ENCODE data around the gene FAM174C. TPM values are rescaled to one million over a fixed set of nuclear protein-coding genes. Genes with fewer than 3 reads are reported as not detected.

FAM174C gene
- total RNA-seq, 1 experiment from 2014 or later, result 59.4 TPM

DNA sequence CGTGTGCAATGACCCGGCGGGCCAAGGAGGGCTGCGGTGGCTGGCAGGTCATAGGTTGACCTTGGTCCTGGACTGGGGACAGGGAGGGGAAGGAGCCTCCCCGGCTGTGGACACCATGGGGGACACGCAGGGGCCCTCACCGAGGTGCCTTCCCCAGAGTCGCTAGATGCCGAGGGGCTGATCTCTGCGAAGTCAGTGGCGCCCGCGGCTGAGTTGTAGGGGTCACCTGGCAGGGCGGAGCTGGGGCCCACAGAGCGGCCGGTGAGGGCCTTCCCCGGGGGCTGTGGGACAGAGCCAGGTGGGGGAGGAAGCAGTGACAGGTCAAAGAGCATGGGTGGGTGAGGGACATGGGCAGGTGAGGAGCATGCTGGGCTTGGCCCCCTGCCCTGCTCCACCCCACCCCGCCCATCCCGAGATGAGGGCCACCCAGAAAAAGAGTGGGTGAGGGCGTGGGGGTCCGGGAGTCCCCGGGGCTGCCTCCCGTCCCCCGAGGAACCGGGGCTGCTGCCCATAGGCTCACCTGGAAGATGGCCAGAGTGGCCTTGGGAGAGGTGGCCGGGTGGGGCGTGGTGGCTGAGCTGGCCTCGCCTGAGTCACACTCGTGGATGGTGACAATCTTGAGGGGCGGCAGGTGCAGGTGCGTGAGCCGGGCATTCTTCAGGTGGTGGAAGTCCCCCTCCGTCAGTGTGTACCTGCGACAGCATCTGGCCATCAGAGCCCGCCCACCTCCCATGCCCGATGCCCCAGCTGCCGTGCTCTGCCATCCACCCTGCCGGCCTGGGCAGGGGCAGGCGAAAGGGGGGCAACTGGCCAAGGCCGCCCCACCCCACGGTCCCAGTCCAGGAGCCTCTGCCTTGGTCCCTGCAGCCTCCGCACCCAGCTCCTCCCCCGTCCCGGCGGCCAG lies 41.0 kb upstream of the FAM174C start (continued):
- TF ChIP-seq, protein P1, sequence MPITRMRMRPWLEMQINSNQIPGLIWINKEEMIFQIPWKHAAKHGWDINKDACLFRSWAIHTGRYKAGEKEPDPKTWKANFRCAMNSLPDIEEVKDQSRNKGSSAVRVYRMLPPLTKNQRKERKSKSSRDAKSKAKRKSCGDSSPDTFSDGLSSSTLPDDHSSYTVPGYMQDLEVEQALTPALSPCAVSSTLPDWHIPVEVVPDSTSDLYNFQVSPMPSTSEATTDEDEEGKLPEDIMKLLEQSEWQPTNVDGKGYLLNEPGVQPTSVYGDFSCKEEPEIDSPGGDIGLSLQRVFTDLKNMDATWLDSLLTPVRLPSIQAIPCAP (CRISPR knock-in tag; IDR thresholded peaks at IDR 0.05), result no peak
- TF ChIP-seq GABPB1 (CRISPR knock-in tag; IDR thresholded peaks at IDR 0.05), result no peak
- TF ChIP-seq, protein P2, sequence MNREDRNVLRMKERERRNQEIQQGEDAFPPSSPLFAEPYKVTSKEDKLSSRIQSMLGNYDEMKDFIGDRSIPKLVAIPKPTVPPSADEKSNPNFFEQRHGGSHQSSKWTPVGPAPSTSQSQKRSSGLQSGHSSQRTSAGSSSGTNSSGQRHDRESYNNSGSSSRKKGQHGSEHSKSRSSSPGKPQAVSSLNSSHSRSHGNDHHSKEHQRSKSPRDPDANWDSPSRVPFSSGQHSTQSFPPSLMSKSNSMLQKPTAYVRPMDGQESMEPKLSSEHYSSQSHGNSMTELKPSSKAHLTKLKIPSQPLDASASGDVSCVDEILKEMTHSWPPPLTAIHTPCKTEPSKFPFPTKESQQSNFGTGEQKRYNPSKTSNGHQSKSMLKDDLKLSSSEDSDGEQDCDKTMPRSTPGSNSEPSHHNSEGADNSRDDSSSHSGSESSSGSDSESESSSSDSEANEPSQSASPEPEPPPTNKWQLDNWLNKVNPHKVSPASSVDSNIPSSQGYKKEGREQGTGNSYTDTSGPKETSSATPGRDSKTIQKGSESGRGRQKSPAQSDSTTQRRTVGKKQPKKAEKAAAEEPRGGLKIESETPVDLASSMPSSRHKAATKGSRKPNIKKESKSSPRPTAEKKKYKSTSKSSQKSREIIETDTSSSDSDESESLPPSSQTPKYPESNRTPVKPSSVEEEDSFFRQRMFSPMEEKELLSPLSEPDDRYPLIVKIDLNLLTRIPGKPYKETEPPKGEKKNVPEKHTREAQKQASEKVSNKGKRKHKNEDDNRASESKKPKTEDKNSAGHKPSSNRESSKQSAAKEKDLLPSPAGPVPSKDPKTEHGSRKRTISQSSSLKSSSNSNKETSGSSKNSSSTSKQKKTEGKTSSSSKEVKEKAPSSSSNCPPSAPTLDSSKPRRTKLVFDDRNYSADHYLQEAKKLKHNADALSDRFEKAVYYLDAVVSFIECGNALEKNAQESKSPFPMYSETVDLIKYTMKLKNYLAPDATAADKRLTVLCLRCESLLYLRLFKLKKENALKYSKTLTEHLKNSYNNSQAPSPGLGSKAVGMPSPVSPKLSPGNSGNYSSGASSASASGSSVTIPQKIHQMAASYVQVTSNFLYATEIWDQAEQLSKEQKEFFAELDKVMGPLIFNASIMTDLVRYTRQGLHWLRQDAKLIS (CRISPR knock-in tag; IDR thresholded peaks at IDR 0.05; ENCODE audit: borderline replicate concordance), result no peak
- TF ChIP-seq ZNF138 (CRISPR knock-in tag; conservative IDR thresholded peaks at IDR 0.05), result no peak
- TF ChIP-seq JAZF1 (CRISPR knock-in tag; IDR thresholded peaks at IDR 0.05), result no peak

DNA sequence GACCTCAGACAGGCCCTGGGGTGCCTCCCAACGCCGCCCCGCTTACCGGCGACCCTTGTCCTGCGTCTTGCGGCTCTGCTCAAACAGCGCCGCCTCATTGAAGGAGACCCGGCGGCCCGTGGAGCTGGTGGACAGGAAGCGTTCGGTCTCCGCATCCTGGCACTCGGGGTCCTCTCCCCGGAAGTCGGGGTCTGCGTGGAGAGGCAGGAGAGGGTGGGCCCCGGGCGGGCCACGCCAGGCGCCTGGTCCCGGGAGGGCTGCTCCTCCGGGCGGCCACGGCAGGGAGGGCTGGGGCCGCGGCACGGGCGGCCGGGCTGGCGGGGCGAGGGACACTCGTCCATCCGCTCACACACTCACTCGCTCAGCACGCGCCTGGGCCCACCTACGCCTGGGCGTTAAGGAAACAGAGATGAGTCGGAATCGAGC lies 40.4 kb upstream of the FAM174C start:
- POLR2A ChIA-PET, result interaction anchor here (0.6 kb wide), 1 partner anchor 17 kb away, joined by 3 read pairs; no protein-coding TSS in a partner anchor
- no peak for ATAC-seq
- no peak for TF ChIP-seq FOXP1 (CRISPR knock-in tag; IDR thresholded peaks at IDR 0.05; ENCODE audit: borderline replicate concordance)
- TF ChIP-seq, protein P3, sequence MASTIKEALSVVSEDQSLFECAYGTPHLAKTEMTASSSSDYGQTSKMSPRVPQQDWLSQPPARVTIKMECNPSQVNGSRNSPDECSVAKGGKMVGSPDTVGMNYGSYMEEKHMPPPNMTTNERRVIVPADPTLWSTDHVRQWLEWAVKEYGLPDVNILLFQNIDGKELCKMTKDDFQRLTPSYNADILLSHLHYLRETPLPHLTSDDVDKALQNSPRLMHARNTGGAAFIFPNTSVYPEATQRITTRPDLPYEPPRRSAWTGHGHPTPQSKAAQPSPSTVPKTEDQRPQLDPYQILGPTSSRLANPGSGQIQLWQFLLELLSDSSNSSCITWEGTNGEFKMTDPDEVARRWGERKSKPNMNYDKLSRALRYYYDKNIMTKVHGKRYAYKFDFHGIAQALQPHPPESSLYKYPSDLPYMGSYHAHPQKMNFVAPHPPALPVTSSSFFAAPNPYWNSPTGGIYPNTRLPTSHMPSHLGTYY (CRISPR knock-in tag; IDR thresholded peaks at IDR 0.05), result no peak
- TF ChIP-seq PRRX2 (CRISPR knock-in tag; IDR thresholded peaks at IDR 0.05), result no peak
- no peak for TF ChIP-seq ATF3 (CRISPR knock-in tag; conservative IDR thresholded peaks at IDR 0.05)
- TF ChIP-seq TCF7 (CRISPR knock-in tag; IDR thresholded peaks at IDR 0.05; ENCODE audit: low read depth), result no peak
- Mint-ChIP-seq H3K27ac (no peak overlapping the region), H3K9me3 (no peaks in the 10 kb centered on the region), H3K27me3 (ENCODE audit: low read depth) (no peaks in the 10 kb centered on the region), H3K4me1 (peaks cover 12% of the 10 kb centered on the region), H3K36me3 (no peaks in the 10 kb centered on the region), H3K4me3 (no peak overlapping the region)
- CTCF ChIA-PET, result interaction anchor here (1.0 to 1.4 kb wide), 3 partner anchors 15 to 121 kb away, joined by 3 to 4 read pairs (median 3); no protein-coding TSS in a partner anchor
- DNase-seq (ENCODE audit: low spot score), result no peak

GRCh38 chr19:1235625-1236538 lies 39.4 kb upstream of the FAM174C start:
- Mint-ChIP-seq H3K27me3 (ENCODE audit: low read depth) (peaks cover 2% of the 10 kb centered on the region; the same call in 1 of the 2 replicates), H3K27ac (no peak overlapping the region), H3K36me3 (no peaks in the 10 kb centered on the region), H3K4me3 (peak overlapping the region; percentile 41), H3K9me3 (no peaks in the 10 kb centered on the region), H3K4me1 (peaks cover 12% of the 10 kb centered on the region)
- 0 out of 2 replicates have a peak, but pooled peaks have one; percentile 19 for TF ChIP-seq E2F5 (CRISPR knock-in tag; IDR thresholded peaks at IDR 0.05)
- no peak for TF ChIP-seq AR (CRISPR knock-in tag; IDR thresholded peaks at IDR 0.05)
- ChIA-PET CTCF (interaction anchor here (0.9 to 1.6 kb wide), 5 partner anchors 8 to 122 kb away, joined by 3 to 6 read pairs (median 5); no protein-coding TSS in a partner anchor), POLR2A (interaction anchor here (0.6 kb wide), 1 partner anchor 24 kb away, joined by 14 read pairs; no protein-coding TSS in a partner anchor)
- ATAC-seq (no peak), DNase-seq (ENCODE audit: low spot score) (no peak)

Measured in WTC11 (cell line).